Stimulated activated naive CD8-positive, alpha-beta T cell treated with anti-CD3 and anti-CD28 coated beads, Interleukin-15, Interleukin-2, amounts not matched to agents 100 ng/mL and 50 ng/mL, for 24 hours (primary cell): ENCODE data around the gene LAMC1.

ENCODE experiments used
- H3K27ac Mint-ChIP-seq: one replicate; pipeline ENCODE4 v1.8.0; 2021; ENCODE audit warnings: mild to moderate bottlenecking, mixed read lengths
- H3K27me3 Mint-ChIP-seq: one replicate; pipeline ENCODE4 v1.8.0; 2021; ENCODE audit warnings: mixed read lengths
- H3K36me3 Mint-ChIP-seq: one replicate; pipeline ENCODE4 v1.8.0; 2021; ENCODE audit warnings: low read depth, mixed read lengths
- H3K4me1 Mint-ChIP-seq: one replicate; pipeline ENCODE4 v1.8.0; 2021; ENCODE audit warnings: low read depth, mixed read lengths
- H3K4me3 Mint-ChIP-seq: one replicate; pipeline ENCODE4 v1.8.0; 2021; ENCODE audit warnings: mild to moderate bottlenecking, mixed read lengths
- H3K9me3 Mint-ChIP-seq: one replicate; pipeline ENCODE4 v1.8.0; 2021; ENCODE audit warnings: mixed read lengths

LAMC1 gene

GRCh38 chr1:183027031-183027430 lies 3.8 kb downstream of the LAMC1 start:
- Mint-ChIP-seq H3K27ac (no peak overlapping the region), H3K4me1 (peaks cover 13% of the 10 kb centered on the region), H3K27me3 (peaks cover 74% of the 10 kb centered on the region), H3K9me3 (peaks cover under 1% of the 10 kb centered on the region), H3K36me3 (peaks cover 5% of the 10 kb centered on the region), H3K4me3 (no peak overlapping the region)

- no peaks in the 10 kb centered on the region for H3K9me3 Mint-ChIP-seq
Measured at GRCh38 chr1:183027791-183028190, 4.6 kb downstream of the LAMC1 start.

GRCh38 chr1:183029591-183030000 lies 6.4 kb downstream of the LAMC1 start:
- H3K36me3 Mint-ChIP-seq: no peaks in the 10 kb centered on the region
- no peak overlapping the region for H3K27ac Mint-ChIP-seq
- H3K27me3 Mint-ChIP-seq: peaks cover 72% of the 10 kb centered on the region
- no peaks in the 10 kb centered on the region for H3K9me3 Mint-ChIP-seq
- H3K4me1 Mint-ChIP-seq: peaks cover 11% of the 10 kb centered on the region
- no peak overlapping the region for H3K4me3 Mint-ChIP-seq

More at GRCh38 chr1:183027791-183028190, 4.6 kb downstream of the LAMC1 start:
- H3K27me3 Mint-ChIP-seq: peaks cover 69% of the 10 kb centered on the region
- no peak overlapping the region for H3K4me3 Mint-ChIP-seq
- H3K4me1 Mint-ChIP-seq: peaks cover 7% of the 10 kb centered on the region
- no peaks in the 10 kb centered on the region for H3K36me3 Mint-ChIP-seq
- H3K27ac Mint-ChIP-seq: no peak overlapping the region

- no peaks in the 10 kb centered on the region for H3K36me3 Mint-ChIP-seq
- no peaks in the 10 kb centered on the region for H3K9me3 Mint-ChIP-seq
- no peak overlapping the region for H3K4me3 Mint-ChIP-seq
- H3K27me3 Mint-ChIP-seq: peaks cover 71% of the 10 kb centered on the region
- no peak overlapping the region for H3K27ac Mint-ChIP-seq
- peaks cover 11% of the 10 kb centered on the region for H3K4me1 Mint-ChIP-seq
Measured at GRCh38 chr1:183030053-183030452, 6.8 kb downstream of the LAMC1 start.

- H3K4me1 Mint-ChIP-seq: peaks cover 11% of the 10 kb centered on the region
- peaks cover 60% of the 10 kb centered on the region for H3K27me3 Mint-ChIP-seq
- no peak overlapping the region for H3K27ac Mint-ChIP-seq
- no peaks in the 10 kb centered on the region for H3K36me3 Mint-ChIP-seq
- no peak overlapping the region for H3K4me3 Mint-ChIP-seq
- H3K9me3 Mint-ChIP-seq: no peaks in the 10 kb centered on the region
Measured at GRCh38 chr1:183032122-183032921, 9.1 kb downstream of the LAMC1 start.

- H3K27ac Mint-ChIP-seq: peak overlapping the region; percentile 51
- H3K36me3 Mint-ChIP-seq: no peaks in the 10 kb centered on the region
- peaks cover 56% of the 10 kb centered on the region for H3K27me3 Mint-ChIP-seq
- no peaks in the 10 kb centered on the region for H3K9me3 Mint-ChIP-seq
- H3K4me1 Mint-ChIP-seq: peaks cover 11% of the 10 kb centered on the region
- no peak overlapping the region for H3K4me3 Mint-ChIP-seq
Measured at GRCh38 chr1:183033205-183033604, 10.0 kb downstream of the LAMC1 start.

- Mint-ChIP-seq H3K4me3 (no peak overlapping the region), H3K27ac (no peak overlapping the region), H3K4me1 (peaks cover 11% of the 10 kb centered on the region), H3K27me3 (peaks cover 52% of the 10 kb centered on the region), H3K9me3 (no peaks in the 10 kb centered on the region), H3K36me3 (no peaks in the 10 kb centered on the region)
Measured at GRCh38 chr1:183034682-183035081, 11.5 kb downstream of the LAMC1 start.

- Mint-ChIP-seq H3K27me3 (peaks cover 60% of the 10 kb centered on the region), H3K27ac (no peak overlapping the region), H3K4me1 (peaks cover 13% of the 10 kb centered on the region), H3K4me3 (no peak overlapping the region), H3K36me3 (no peaks in the 10 kb centered on the region), H3K9me3 (no peaks in the 10 kb centered on the region)
Measured at GRCh38 chr1:183038333-183038866, 15.2 kb downstream of the LAMC1 start.

GRCh38 chr1:183038913-183039312 lies 15.7 kb downstream of the LAMC1 start:
- Mint-ChIP-seq H3K9me3 (no peaks in the 10 kb centered on the region), H3K4me1 (peaks cover 9% of the 10 kb centered on the region), H3K4me3 (no peak overlapping the region), H3K36me3 (no peaks in the 10 kb centered on the region), H3K27ac (no peak overlapping the region), H3K27me3 (peaks cover 57% of the 10 kb centered on the region)

- H3K27me3 Mint-ChIP-seq: peaks cover 54% of the 10 kb centered on the region
- no peak overlapping the region for H3K4me3 Mint-ChIP-seq
- H3K36me3 Mint-ChIP-seq: no peaks in the 10 kb centered on the region
- peaks cover 7% of the 10 kb centered on the region for H3K4me1 Mint-ChIP-seq
- no peaks in the 10 kb centered on the region for H3K9me3 Mint-ChIP-seq
- H3K27ac Mint-ChIP-seq: no peak overlapping the region
Measured at GRCh38 chr1:183039330-183039729, 16.1 kb downstream of the LAMC1 start.

- Mint-ChIP-seq H3K27me3 (peaks cover 48% of the 10 kb centered on the region), H3K27ac (no peak overlapping the region), H3K9me3 (no peaks in the 10 kb centered on the region), H3K36me3 (no peaks in the 10 kb centered on the region), H3K4me3 (no peak overlapping the region), H3K4me1 (peaks cover 7% of the 10 kb centered on the region)
Measured at GRCh38 chr1:183039985-183040447, 16.8 kb downstream of the LAMC1 start.

GRCh38 chr1:183040547-183040971 lies 17.3 kb downstream of the LAMC1 start:
- Mint-ChIP-seq H3K27ac (no peak overlapping the region), H3K9me3 (no peaks in the 10 kb centered on the region), H3K36me3 (no peaks in the 10 kb centered on the region), H3K4me1 (peaks cover 7% of the 10 kb centered on the region), H3K4me3 (no peak overlapping the region), H3K27me3 (peaks cover 48% of the 10 kb centered on the region)

- no peaks in the 10 kb centered on the region for H3K9me3 Mint-ChIP-seq
- H3K36me3 Mint-ChIP-seq: no peaks in the 10 kb centered on the region
- H3K4me1 Mint-ChIP-seq: peaks cover 7% of the 10 kb centered on the region
- no peak overlapping the region for H3K27ac Mint-ChIP-seq
- no peak overlapping the region for H3K4me3 Mint-ChIP-seq
- H3K27me3 Mint-ChIP-seq: peaks cover 46% of the 10 kb centered on the region
Measured at GRCh38 chr1:183043254-183043653, 20.0 kb downstream of the LAMC1 start.

- Mint-ChIP-seq H3K27me3 (peaks cover 44% of the 10 kb centered on the region), H3K27ac (no peak overlapping the region), H3K9me3 (no peaks in the 10 kb centered on the region), H3K36me3 (no peaks in the 10 kb centered on the region), H3K4me3 (no peak overlapping the region), H3K4me1 (peaks cover 7% of the 10 kb centered on the region)
Measured at GRCh38 chr1:183043872-183044854, 20.9 kb downstream of the LAMC1 start.
